ENCODE results near the gene MRPS6. TPM values are rescaled to one million over a fixed set of nuclear protein-coding genes. Genes with fewer than 3 reads are reported as not detected.

Gene MRPS6
- total and polyA plus RNA-seq, 2 of the 4 experiments (the other 2 are of a cell fraction) = 7.5 to 35.1 TPM

- in situ Hi-C loops (cut with MboI; ENCODE audit: low sequenced_read_pairs) = no loop called here
- Histone ChIP-seq H4K91ac (ENCODE audit: insufficient read depth, low read depth, low read length) (no peak overlapping the region), H4K20me1 (ENCODE audit: insufficient read depth, low read length) (no peaks in the 10 kb centered on the region), H3K4ac (ENCODE audit: low read depth, low read length) (no peak overlapping the region), H3K14ac (replicated peaks; ENCODE audit: low read depth, low read length) (no peak overlapping the region), H2AK9ac (replicated peaks; ENCODE audit: low read depth, low read length, poor library complexity) (no peak overlapping the region), H3K4me1 (ENCODE audit: control insufficient read depth, insufficient read depth, low read length) (no peaks in the 10 kb centered on the region), H3K36me3 (ENCODE audit: control insufficient read depth, insufficient read depth, low read length) (no peaks in the 10 kb centered on the region), H2BK5ac (ENCODE audit: low read depth, low read length, poor library complexity, severe bottlenecking) (no peak overlapping the region), H3K27ac (ENCODE audit: insufficient read depth, low read length) (no peak overlapping the region), H3K9me1 (ENCODE audit: insufficient read depth, low read length) (no peaks in the 10 kb centered on the region), H3K56ac (ENCODE audit: extremely low read depth, insufficient read depth, low read length) (no peak overlapping the region), H3K4me3 (ENCODE audit: insufficient read depth, low read depth, low read length) (no peak overlapping the region), H3K27me3 (ENCODE audit: control insufficient read depth, insufficient read depth, low read length) (no peaks in the 10 kb centered on the region), H3K18ac (ENCODE audit: low read depth, low read length) (no peak overlapping the region), H4K5ac (ENCODE audit: low read depth, low read length) (no peak overlapping the region), H3K4me2 (ENCODE audit: low read depth, low read length) (no peak overlapping the region), H3K9ac (ENCODE audit: low read depth, low read length) (no peak overlapping the region), H2BK20ac (ENCODE audit: low read depth, low read length) (no peak overlapping the region), H2BK15ac (ENCODE audit: low read depth, low read length) (no peak overlapping the region), H4K8ac (ENCODE audit: low read depth in 2 of 2, low read length in 2 of 2) (no peak overlapping the region), H3K79me1 (ENCODE audit: low read depth in 1 of 2, low read length in 2 of 2) (no peaks in the 10 kb centered on the region), H2BK120ac (ENCODE audit: low read depth, low read length) (no peak overlapping the region), H3K23ac (ENCODE audit: low read depth, low read length) (no peak overlapping the region), H2AK5ac (ENCODE audit: low read depth, low read length) (no peak overlapping the region), H2AFZ (replicated peaks; ENCODE audit: low read length, poor library complexity) (no peak overlapping the region), H3K9me3 (ENCODE audit: control insufficient read depth, insufficient read depth, low read length) (peaks cover 39% of the 10 kb centered on the region)
- no TSS peak for BruUV-seq (replicated peaks)
- intact Hi-C loops (cut with micrococcal nuclease) = no loop called here
- POLR2A ChIA-PET (ENCODE audit: unreplicated experiment) = no interaction called here
- TF ChIP-seq RAD21 (IDR thresholded peaks at IDR 0.05; ENCODE audit: low read length) (no peak), CHD1 (IDR thresholded peaks at IDR 0.05; ENCODE audit: low read depth, low read length) (no peak), USF2 (IDR thresholded peaks at IDR 0.05; ENCODE audit: low read depth, low read length) (no peak), CEBPB (IDR thresholded peaks at IDR 0.05; ENCODE audit: low read depth, low read length) (no peak), MXI1 (IDR thresholded peaks at IDR 0.05; ENCODE audit: borderline replicate concordance, low read depth, low read length) (no peak), CTCF (conservative IDR thresholded peaks at IDR 0.05; ENCODE audit: low read depth, low read length) (no peak), POLR2A (IDR thresholded peaks at IDR 0.05; ENCODE audit: low read depth, low read length) (no peak), NFE2L2 (IDR thresholded peaks at IDR 0.05; ENCODE audit: low read depth, low read length) (no peak), RFX5 (IDR thresholded peaks at IDR 0.05; ENCODE audit: low read depth, low read length) (no peak), SMC3 (IDR thresholded peaks at IDR 0.05; ENCODE audit: low read depth, low read length) (no peak), BHLHE40 (IDR thresholded peaks at IDR 0.05; ENCODE audit: low read depth, low read length) (no peak), MAFK (IDR thresholded peaks at IDR 0.05; ENCODE audit: low read depth, low read length) (no peak), ELK1 (IDR thresholded peaks at IDR 0.05; ENCODE audit: borderline replicate concordance, low read depth, low read length) (no peak), FOS (IDR thresholded peaks at IDR 0.05; ENCODE audit: low read depth, low read length) (no peak), RCOR1 (IDR thresholded peaks at IDR 0.05; ENCODE audit: insufficient replicate concordance, low read length) (no peak), MAZ (IDR thresholded peaks at IDR 0.05; ENCODE audit: borderline replicate concordance, low read depth, low read length) (no peak)
- DNase-seq (no peak), ATAC-seq (ENCODE audit: low read depth) (no peak)
- CTCF ChIA-PET = interaction anchor here (0.7 kb wide), 1 partner anchor 10 kb away, joined by 6 read pairs; no protein-coding TSS in a partner anchor
- dilution Hi-C loops (cut with HindIII; ENCODE audit: low sequenced_read_pairs, unreplicated experiment) = no loop called here
- 62% methylated on average over 4 of the region's 5 CpGs; no CpG with 5 or more reads in 1 of the 2 experiments for WGBS, 2 experiments (ENCODE audit: extremely low coverage in 2 of 2, insufficient read length in 1 of 2)
These were observed 93.1 kb downstream of the MRPS6 start for GRCh38 chr21:34166468-34166867.
